DND-41 (cell line): ENCODE measurements around the gene GRAMD4.

Experiments
- EZH2 ChIP-seq: IDR thresholded peaks from 3 replicates; pipeline ENCODE4 v1.6.1; 2012; ENCODE audit warnings: borderline replicate concordance, low read depth, mild to moderate bottlenecking, moderate library complexity, low read length, inconsistent platforms; ENCODE audit not compliant: severe bottlenecking
- TF ChIP-seq, protein P1 (sequence below): IDR thresholded peaks from 2 replicates; pipeline ENCODE4 v1.5.1; 2012; ENCODE audit warnings: borderline replicate concordance, low read length, moderate library complexity, mild to moderate bottlenecking; ENCODE audit not compliant: poor library complexity, severe bottlenecking; ENCODE audit errors: extremely low read depth

- TF ChIP-seq, protein P1, sequence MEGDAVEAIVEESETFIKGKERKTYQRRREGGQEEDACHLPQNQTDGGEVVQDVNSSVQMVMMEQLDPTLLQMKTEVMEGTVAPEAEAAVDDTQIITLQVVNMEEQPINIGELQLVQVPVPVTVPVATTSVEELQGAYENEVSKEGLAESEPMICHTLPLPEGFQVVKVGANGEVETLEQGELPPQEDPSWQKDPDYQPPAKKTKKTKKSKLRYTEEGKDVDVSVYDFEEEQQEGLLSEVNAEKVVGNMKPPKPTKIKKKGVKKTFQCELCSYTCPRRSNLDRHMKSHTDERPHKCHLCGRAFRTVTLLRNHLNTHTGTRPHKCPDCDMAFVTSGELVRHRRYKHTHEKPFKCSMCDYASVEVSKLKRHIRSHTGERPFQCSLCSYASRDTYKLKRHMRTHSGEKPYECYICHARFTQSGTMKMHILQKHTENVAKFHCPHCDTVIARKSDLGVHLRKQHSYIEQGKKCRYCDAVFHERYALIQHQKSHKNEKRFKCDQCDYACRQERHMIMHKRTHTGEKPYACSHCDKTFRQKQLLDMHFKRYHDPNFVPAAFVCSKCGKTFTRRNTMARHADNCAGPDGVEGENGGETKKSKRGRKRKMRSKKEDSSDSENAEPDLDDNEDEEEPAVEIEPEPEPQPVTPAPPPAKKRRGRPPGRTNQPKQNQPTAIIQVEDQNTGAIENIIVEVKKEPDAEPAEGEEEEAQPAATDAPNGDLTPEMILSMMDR: peak; percentile 62
- no peak for TF ChIP-seq EZH2
Measured at GRCh38 chr22:46681010-46681409, 60.8 kb downstream of the GRAMD4 start.
